GM12878 (cell line): Measurements from ENCODE around the gene HHIPL1. TPM values are rescaled to one million over a fixed set of nuclear protein-coding genes. Genes with fewer than 3 reads are reported as not detected.

Experiments used
- ATAC-seq: fragments of 200-7000 bp; cut with Tn5 transposase; 3 replicates; pipeline ENCODE4 v1.9.1; 2020; ENCODE audit warnings: mild to moderate bottlenecking, moderate library complexity
- BruUV-seq: library from RNA; stranded (reverse); fragments of 400-500 nt; replicated peaks from 2 replicates; lab custom pipeline; 2021; lab: Mats Ljungman, UMichigan
- CTCF ChIA-PET: fragments of 300-600 bp; sonication (Branson Sonifier 250); formaldehyde crosslinking; extraction: SDS; loops from one replicate; lab custom pipeline; 2021; ENCODE audit warnings: inconsistent platforms; lab: Yijun Ruan, JAX
- POLR2A ChIA-PET: fragments of 350-600 bp; formaldehyde crosslinking; extraction: SDS; loops from one replicate; lab custom pipeline; 2021; ENCODE audit warnings: inconsistent platforms; lab: Charles Lee
- RAD21 ChIA-PET: fragments of 300-600 bp; sonication (Branson Sonifier 250); formaldehyde crosslinking; loops from one replicate; lab custom pipeline; 2023; ENCODE audit warnings: antibody characterized with exemption; ENCODE audit not compliant: unreplicated experiment; lab: Charles Lee
- SMC1A ChIA-PET: fragments of 300-600 bp; sonication (Branson Sonifier 250); formaldehyde crosslinking; loops from one replicate; lab custom pipeline; 2023; ENCODE audit not compliant: unreplicated experiment, uncharacterized antibody; lab: Charles Lee
- DNase-seq: peaks from one replicate; pipeline ENCODE4 v3.0.0-alpha.2; 2011; ENCODE audit warnings: low read depth, low spot score
- FAIRE-seq: peaks from 3 replicates; lab custom pipeline; 2011; peaks lifted over from hg19 to GRCh38; lab: Jason Lieb, UNC
- H2AFZ ChIP-seq: 2 replicates; pipeline ENCODE4 v1.6.0; 2011; ENCODE audit warnings: low read depth, low read length, control low read depth; ENCODE audit not compliant: control insufficient read depth
- H3K27ac ChIP-seq: 2 replicates; pipeline ENCODE4 v1.5.1; 2011; ENCODE audit warnings: control low read depth; ENCODE audit not compliant: control insufficient read depth, insufficient read depth
- H3K27me3 ChIP-seq, 2 experiments: replicated peaks in 1 of 2; 2 replicates each; pipeline versions ENCODE4 v1.6.0 to v1.6.1; 2011; ENCODE audit warnings: low read length in 1 of 2; ENCODE audit not compliant: control insufficient read depth in 2 of 2, insufficient read depth in 2 of 2
- H3K36me3 ChIP-seq, 2 experiments: 2 replicates each; pipeline ENCODE4 v1.5.1; 2011; ENCODE audit warnings: low read length in 1 of 2; ENCODE audit not compliant: control insufficient read depth in 2 of 2, insufficient read depth in 2 of 2
- H3K4me1 ChIP-seq: 2 replicates; pipeline ENCODE4 v1.6.1; 2011; ENCODE audit warnings: mild to moderate bottlenecking, low read length, moderate library complexity, mixed read lengths; ENCODE audit not compliant: control insufficient read depth, insufficient read depth
- H3K4me2 ChIP-seq: 2 replicates; pipeline ENCODE4 v1.6.0; 2011; ENCODE audit warnings: control low read depth; ENCODE audit not compliant: control insufficient read depth, insufficient read depth
- H3K4me3 ChIP-seq: fragments of 200-600 bp; sonication (generic); 2 replicates; pipeline ENCODE4 v1.5.1; 2016
- H3K79me2 ChIP-seq: 2 replicates; pipeline ENCODE4 v1.6.0; 2011; ENCODE audit warnings: low read length; ENCODE audit not compliant: control insufficient read depth, insufficient read depth
- H3K9ac ChIP-seq: 2 replicates; pipeline ENCODE4 v1.8.0; 2011; ENCODE audit warnings: low read length, control low read depth, mixed read lengths; ENCODE audit not compliant: control insufficient read depth, insufficient read depth
- H3K9me3 ChIP-seq: replicated peaks from 3 replicates; pipeline ENCODE4 v1.5.1; 2011; ENCODE audit warnings: mild to moderate bottlenecking, low read length; ENCODE audit not compliant: control insufficient read depth, insufficient read depth
- H4K20me1 ChIP-seq: 2 replicates; pipeline ENCODE4 v1.6.0; 2011; ENCODE audit not compliant: control insufficient read depth, insufficient read depth
- BCL3 ChIP-seq: IDR thresholded peaks from 2 replicates; pipeline ENCODE4 v1.6.1; 2011; ENCODE audit warnings: borderline replicate concordance, low read depth, mild to moderate bottlenecking, moderate library complexity, low read length; ENCODE audit not compliant: insufficient read depth, poor library complexity, severe bottlenecking
- CHD2 ChIP-seq: IDR thresholded peaks from 2 replicates; pipeline ENCODE4 v1.6.1; 2011; ENCODE audit warnings: low read depth, low read length, improper control_type of control experiment, borderline replicate concordance
- CREB1 ChIP-seq: IDR thresholded peaks from 2 replicates; pipeline ENCODE4 v1.6.1; 2012; ENCODE audit warnings: low read depth, mild to moderate bottlenecking, inconsistent platforms
- FOXM1 ChIP-seq: IDR thresholded peaks from 2 replicates; pipeline ENCODE4 v1.6.1; 2012; ENCODE audit warnings: low read depth, mild to moderate bottlenecking, inconsistent platforms, low read length, moderate library complexity
- HCFC1 ChIP-seq: fragments of 150-350 bp; IDR thresholded peaks from 2 replicates; pipeline ENCODE4 v1.6.1; 2014; ENCODE audit warnings: low read length
- IKZF1 ChIP-seq: fragments of 450-650 bp; conservative IDR thresholded peaks from 2 replicates; pipeline ENCODE4 v1.6.1; 2017; ENCODE audit warnings: antibody characterized with exemption, mild to moderate bottlenecking
- JUNB ChIP-seq: IDR thresholded peaks from 2 replicates; pipeline ENCODE4 v1.6.1; 2016; ENCODE audit warnings: antibody characterized with exemption, mild to moderate bottlenecking
- MYC ChIP-seq: IDR thresholded peaks from 2 replicates; pipeline ENCODE4 v1.6.1; 2011; ENCODE audit warnings: mild to moderate bottlenecking, low read length, moderate library complexity, inconsistent platforms; ENCODE audit not compliant: insufficient read depth, insufficient replicate concordance, insufficient read length, severe bottlenecking
- PAX5 ChIP-seq: IDR thresholded peaks from 2 replicates; pipeline ENCODE4 v1.6.1; 2011; ENCODE audit warnings: low read depth, low read length, borderline replicate concordance
- PBX3 ChIP-seq: IDR thresholded peaks from 2 replicates; pipeline ENCODE4 v1.6.1; 2011; ENCODE audit warnings: mild to moderate bottlenecking, low read depth, low read length, moderate library complexity; ENCODE audit not compliant: insufficient replicate concordance
- RFX5 ChIP-seq: IDR thresholded peaks from 2 replicates; pipeline ENCODE4 v1.6.1; 2011; ENCODE audit warnings: low read depth, low read length, improper control_type of control experiment
- SIN3A ChIP-seq: IDR thresholded peaks from 2 replicates; pipeline ENCODE4 v1.6.1; 2012; ENCODE audit warnings: low read depth, low read length, improper control_type of control experiment
- SP1 ChIP-seq: IDR thresholded peaks from one replicate; pipeline ENCODE4 v1.6.1; 2011; ENCODE audit warnings: low read depth, low read length
- WGBS: methylation state at CpG from one replicate; pipeline ENCODE4 v1.1.6; 2016; ENCODE audit warnings: low lambda C conversion rate; ENCODE audit not compliant: insufficient replicate concordance, insufficient coverage; ENCODE audit errors: missing lambda C conversion rate; 5-methylcytosine and 5-hydroxymethylcytosine counted together
- in situ Hi-C: fragments of 300-500 bp; cut with MboI; formaldehyde crosslinking; loops from 9 replicates; pipeline ENCODE4 v1.14.3; 2018; ENCODE audit warnings: mixed read lengths
- intact Hi-C: fragments of 100-400 bp; cut with micrococcal nuclease; formaldehyde crosslinking; loops from one replicate; pipeline ENCODE4 v1.14.2; 2022; ENCODE audit not compliant: unreplicated experiment
- polyA plus RNA-seq, 11 experiments: library from polyadenylated mRNA; depleted of rRNA in 4 of 11; unstranded in 6 of 11; stranded (reverse) in 5 of 11; fragments of >200 nt; fragmentation: Nextera tagmentation in 4 of 11; fragmentation: Illumina TruSeq in 1 of 11; extraction: Ambion mirVana in 4 of 11; extraction: Trizol in 1 of 11; gene quantifications; 1 replicate in 1 of 11; 2 replicates in 10 of 11; pipeline versions ENCODE4 v1.2.1 to v1.2.3, GENCODE V29; 2011 to 2016; ENCODE audit warnings: inconsistent platforms in 2 of 11, missing spikeins in 2 of 11, low read depth in 1 of 11
- total RNA-seq, 4 experiments: library from RNA; depleted of rRNA in 3 of 4; stranded (reverse); fragments of >200 nt in 3 of 4; fragmentation: Illumina TruSeq in 1 of 4; extraction: Trizol in 1 of 4; gene quantifications; 2 replicates each; pipeline versions ENCODE4 v1.2.1 to v1.2.3, GENCODE V29; 2013 to 2021

HHIPL1 gene
- total and polyA plus RNA-seq, 10 of the 15 experiments (the other 5 are each of a cell fraction or from before 2014, with no cell fraction given), result 0.09 TPM; not detected in 9

GRCh38 chr14:99615497-99616157, 29.3 kb upstream of the HHIPL1 start:
- RAD21 ChIA-PET, result no interaction called here
- Histone ChIP-seq H3K4me3 (no peak overlapping the region), H3K36me3 (no peaks in the 10 kb centered on the region), H3K9me3 (no peaks in the 10 kb centered on the region), H3K27me3 (peaks cover 0 to 3% of the 10 kb centered on the region in 2 experiments; a peak in 3 of 4 replicates), H3K4me2 (no peak overlapping the region), H3K27ac (no peak overlapping the region), H4K20me1 (no peaks in the 10 kb centered on the region), H3K79me2 (no peaks in the 10 kb centered on the region), H3K4me1 (no peaks in the 10 kb centered on the region), H3K9ac (no peak overlapping the region), H2AFZ (no peak overlapping the region)
- CTCF ChIA-PET, result interaction anchor here (0.7 kb wide), 2 partner anchors 14 to 663 kb away, joined by 3 to 4 read pairs; no protein-coding TSS in a partner anchor
- no peak for TF ChIP-seq BCL3
- no peak for TF ChIP-seq FOXM1
- TF ChIP-seq PAX5, result no peak
- TF ChIP-seq JUNB, result no peak
- no peak for TF ChIP-seq SIN3A
- TF ChIP-seq HCFC1, result no peak
- TF ChIP-seq CREB1, result no peak
- TF ChIP-seq CHD2, result no peak
- TF ChIP-seq MYC, result no peak
- no peak for TF ChIP-seq PBX3
- TF ChIP-seq IKZF1, result no peak
- TF ChIP-seq RFX5, result no peak
- TF ChIP-seq SP1, result no peak
- SMC1A ChIA-PET, result no interaction called here
- DNase-seq, result no peak
- BruUV-seq, result no TSS peak
- 45% methylated on average over 7 of the region's 7 CpGs for WGBS
- intact Hi-C loops (no loop called here), in situ Hi-C loops (no loop called here)
- ATAC-seq, result no peak
- POLR2A ChIA-PET, result no interaction called here
- no peak for FAIRE-seq
